Pancreas (tissue), 10 donors: ENCODE measurements around the gene HOXD3. TPM values are rescaled to one million over a fixed set of nuclear protein-coding genes. Genes with fewer than 3 reads are reported as not detected.

Experiments used
- ATAC-seq, 4 donors: fragments of 200-7000 bp; cut with Tn5 transposase; one replicate each; pipeline versions ENCODE4 v1.8.0 to v1.9.1; 2020; ENCODE audit warnings: mild to moderate bottlenecking in 4 of 4, moderate library complexity in 4 of 4
- DNase-seq, 6 donors: peaks; one replicate each; pipeline ENCODE4 v3.0.0-alpha.2; 2020
- FAIRE-seq: peaks from 2 replicates; lab custom pipeline; 2012; peaks lifted over from hg19 to GRCh38; lab: Jason Lieb, UNC
- H3K27ac ChIP-seq, 4 donors: fragments of 200-600 bp; sonication (generic); 1 replicate in 3 of 4; 2 replicates in 1 of 4; pipeline versions ENCODE4 v1.5.0 to v1.8.0; 2020
- H3K27me3 ChIP-seq, 4 donors: fragments of 200-600 bp; one replicate each; pipeline ENCODE4 v1.8.0; 2021
- H3K36me3 ChIP-seq, 3 donors: fragments of 200-600 bp; sonication (generic) in 1 of 3; one replicate each; pipeline versions ENCODE4 v1.5.0 to v1.8.0; 2020 to 2021
- H3K4me1 ChIP-seq, 3 donors: fragments of 200-600 bp; one replicate each; pipeline ENCODE4 v1.8.0; 2021
- H3K4me3 ChIP-seq, 4 donors: fragments of 200-600 bp; sonication (generic) in 2 of 4; one replicate each; pipeline versions ENCODE4 v1.5.0 to v1.8.0; 2020 to 2021
- H3K9me3 ChIP-seq, 4 donors: fragments of 200-600 bp; one replicate each; pipeline ENCODE4 v1.8.0; 2021
- CTCF ChIP-seq, 4 donors: fragments of 200-600 bp; sonication (generic) in 3 of 4; IDR thresholded peaks; one replicate each; pipeline versions ENCODE4 v1.5.0 to v1.8.0; 2021; ENCODE audit warnings: antibody characterized with exemption in 4 of 4
- WGBS, 2 donors: extraction: QIAGEN DNeasy Blood & Tissue Kit; methylation state at CpG; one replicate each; pipeline ENCODE4 v1.1.7; 2013; 5-methylcytosine and 5-hydroxymethylcytosine counted together
- intact Hi-C, 3 donors: fragments of 100-400 bp; cut with DNase I; formaldehyde crosslinking; loops; one replicate each; pipeline versions ENCODE4 v1.11.1 to v1.14.2; 2022
- polyA plus RNA-seq, 2 donors: library from polyadenylated mRNA; stranded (reverse); fragments of 200-250 nt; gene quantifications; one replicate each; pipeline ENCODE4 v1.2.3, GENCODE V29; 2013
- total RNA-seq, 6 donors: library from RNA; stranded (reverse); fragmentation: NEBNext Ultra II Directional in 4 of 6; extraction: Animal tissue kit (Norgen Biotek cat#: 25700) in 4 of 6; gene quantifications; one replicate each; pipeline versions ENCODE4 v1.2.1 to v1.2.4, GENCODE V29; 2021 to 2023
- donor health status: healthy with polysubstance abuse.
- donor health status: DM: no; HTN: no; CAD: no; lungs with moderate emphysema.
- donor health status: DM: no; HTN: no; CAD: no.
- donor health status: control.
- donor health status: control.
- donor health status: Bipolar disorder and iron deficiency.
- donor health status: DM: yes; HTN: yes; CAD: no.
- donor health status: DM: no; HTN: no; CAD: no.
- donor health status: DM: no; HTN: no; CAD: no.
- donor health status: DM: yes; HTN: yes; CAD: no.

The HOXD3 gene
- total and polyA plus RNA-seq, 8 donors = 0.19 to 0.68 (median 0.25) TPM; not detected in 1

GRCh38 chr2:176122052-176122682, 34.9 kb upstream of the HOXD3 start:
- TF ChIP-seq CTCF (IDR thresholded peaks at IDR 0.05) = no peak
- Histone ChIP-seq H3K9me3 (no peaks in the 10 kb centered on the region), H3K36me3 (no peaks in the 10 kb centered on the region), H3K4me1 (peaks cover 0 to 5% (median 0%) of the 10 kb centered on the region in 3 donors), H3K27ac (no peak overlapping the region), H3K27me3 (peaks cover 0 to 91% (median 38%) of the 10 kb centered on the region in 4 donors), H3K4me3 (peak overlapping the region in 3 of 4 donors; percentile 0 to 43 (median 10))
- FAIRE-seq (no peak), DNase-seq (no peak), ATAC-seq (peak in 2 of 4 donors; percentile 17 to 29)
- intact Hi-C loops = loop anchor here in 2 of 3 donors (10.0 kb wide), 3 partner anchors 523 to 1023 kb away; no protein-coding TSS in a partner anchor
- 6 to 8% methylated on average over 36 to 47 of the region's 47 CpGs for WGBS, 2 donors

GRCh38 chr2:176122683-176123410, 34.3 kb upstream of the HOXD3 start, which contains the start of gene HOXD9:
TSS of gene HOXD9 (plus strand) at chr2:176122719. CDS start at chr2:176122769, 50 bp downstream.
- H3K4me1 ChIP-seq = peaks cover 0 to 5% (median 0%) of the 10 kb centered on the region in 3 donors
- no peak within 1 kb of the TSS for H3K27ac ChIP-seq
- intact Hi-C loops = loop anchor here in 2 of 3 donors (10.0 kb wide), 3 partner anchors 522 to 1022 kb away; no protein-coding TSS in a partner anchor
- no peak for TF ChIP-seq CTCF (IDR thresholded peaks at IDR 0.05)
- H3K4me3 ChIP-seq = peak within 1 kb of the TSS in 3 of 4 donors; percentile 0 to 43 (median 10)
- H3K9me3 ChIP-seq = no peaks in the 10 kb centered on the region
- peaks cover 0 to 91% (median 37%) of the 10 kb centered on the region in 4 donors for H3K27me3 ChIP-seq
- WGBS, 2 donors = 4 to 5% methylated on average over 39 to 84 of the region's 84 CpGs
- H3K36me3 ChIP-seq = no peaks in the 10 kb centered on the region
- FAIRE-seq (no peak), ATAC-seq (peak in 3 of 4 donors; percentile 25 to 59 (median 57)), DNase-seq (peak in 2 of 6 donors; percentile 67 to 83)

GRCh38 chr2:176123411-176124109, 33.5 kb upstream of the HOXD3 start:
- Histone ChIP-seq H3K27me3 (peaks cover 0 to 91% (median 39%) of the 10 kb centered on the region in 4 donors), H3K9me3 (no peaks in the 10 kb centered on the region), H3K4me1 (peaks cover 0 to 5% (median 0%) of the 10 kb centered on the region in 3 donors), H3K27ac (no peak overlapping the region), H3K36me3 (no peaks in the 10 kb centered on the region), H3K4me3 (peak overlapping the region in 1 of 4 donors; percentile 43)
- no peak for ATAC-seq
- no peak for FAIRE-seq
- intact Hi-C loops = loop anchor here in 2 of 3 donors (10.0 kb wide), 3 partner anchors 521 to 1021 kb away; no protein-coding TSS in a partner anchor
- no peak for DNase-seq
- 5 to 7% methylated on average over 40 of the region's 40 CpGs for WGBS, 2 donors
- TF ChIP-seq CTCF (IDR thresholded peaks at IDR 0.05) = no peak

GRCh38 chr2:176124110-176124946, 32.8 kb upstream of the HOXD3 start:
- H3K27ac ChIP-seq = no peak overlapping the region
- H3K27me3 ChIP-seq = peaks cover 0 to 91% (median 38%) of the 10 kb centered on the region in 4 donors
- ATAC-seq (no peak), DNase-seq (no peak), FAIRE-seq (no peak)
- TF ChIP-seq CTCF (IDR thresholded peaks at IDR 0.05) = no peak
- H3K36me3 ChIP-seq = no peaks in the 10 kb centered on the region
- H3K4me1 ChIP-seq = peaks cover 0 to 5% (median 0%) of the 10 kb centered on the region in 3 donors
- intact Hi-C loops = loop anchor here in 2 of 3 donors (10.0 kb wide), 3 partner anchors 520 to 1020 kb away; no protein-coding TSS in a partner anchor
- no peaks in the 10 kb centered on the region for H3K9me3 ChIP-seq
- 7 to 9% methylated on average over 34 of the region's 34 CpGs for WGBS, 2 donors
- no peak overlapping the region for H3K4me3 ChIP-seq
